PC-3 (cell line): ENCODE data around the gene KLF13. TPM values are rescaled to one million over a fixed set of nuclear protein-coding genes. Genes with fewer than 3 reads are reported as not detected.

Source experiments
- ATAC-seq: fragments of 200-7000 bp; cut with Tn5 transposase; 2 replicates; pipeline ENCODE4 v1.9.1; 2020; ENCODE audit warnings: mild to moderate bottlenecking, moderate library complexity
- BruUV-seq: library from RNA; stranded (reverse); fragments of 400-500 nt; replicated peaks from 2 replicates; lab custom pipeline; 2021; lab: Mats Ljungman, UMichigan
- CTCF ChIA-PET: fragments of 300-600 bp; sonication (Branson Sonifier 250); formaldehyde crosslinking; loops from one replicate; lab custom pipeline; 2022; ENCODE audit warnings: antibody characterized with exemption; lab: Charles Lee
- POLR2A ChIA-PET: fragments of 300-600 bp; sonication (Branson Sonifier 250); formaldehyde crosslinking; loops from one replicate; lab custom pipeline; 2022; ENCODE audit warnings: antibody characterized with exemption; ENCODE audit not compliant: unreplicated experiment; lab: Charles Lee
- DNase-seq: peaks from one replicate; pipeline ENCODE4 v3.0.0-alpha.2; 2015
- H2AFZ ChIP-seq: fragments of 300-600 bp; sonication (generic); 2 replicates; pipeline ENCODE4 v1.6.0; 2016; ENCODE audit warnings: antibody characterized with exemption, low read length
- H3F3A ChIP-seq: fragments of 300-600 bp; sonication (generic); one replicate; pipeline ENCODE4 v1.6.0; 2017; ENCODE audit warnings: antibody characterized with exemption, low read length, control low read depth, mild to moderate bottlenecking; ENCODE audit not compliant: unreplicated experiment
- H3K27ac ChIP-seq: fragments of 300-600 bp; sonication (generic); 2 replicates; pipeline ENCODE4 v1.5.1; 2016; ENCODE audit warnings: mild to moderate bottlenecking, low read length
- H3K27me3 ChIP-seq: fragments of 300-600 bp; sonication (generic); 2 replicates; pipeline ENCODE4 v1.6.1; 2016; ENCODE audit warnings: low read length, mixed read lengths
- H3K36me3 ChIP-seq: fragments of 300-600 bp; sonication (generic); 2 replicates; pipeline ENCODE4 v1.6.1; 2016; ENCODE audit warnings: low read depth, mixed run types, low read length, mixed read lengths
- H3K4me1 ChIP-seq: fragments of 300-600 bp; sonication (generic); 2 replicates; pipeline ENCODE4 v1.5.1; 2016; ENCODE audit warnings: low read length; ENCODE audit not compliant: insufficient read depth
- H3K4me2 ChIP-seq: fragments of 300-600 bp; sonication (generic); 2 replicates; pipeline ENCODE4 v1.6.0; 2016; ENCODE audit warnings: low read length
- H3K4me3 ChIP-seq: fragments of 300-600 bp; sonication (generic); 2 replicates; pipeline ENCODE4 v1.5.1; 2016; ENCODE audit warnings: mild to moderate bottlenecking, low read length, mixed read lengths
- H3K79me2 ChIP-seq: fragments of 300-600 bp; sonication (generic); 2 replicates; pipeline ENCODE4 v1.6.1; 2017; ENCODE audit warnings: low read length, mixed read lengths
- H3K9ac ChIP-seq: fragments of 300-600 bp; sonication (generic); 2 replicates; pipeline ENCODE4 v1.6.0; 2016; ENCODE audit warnings: mild to moderate bottlenecking, low read length
- H3K9me2 ChIP-seq: fragments of 300-600 bp; sonication (generic); replicated peaks from 2 replicates; pipeline ENCODE4 v1.6.1; 2016; ENCODE audit warnings: mixed run types, low read length, mixed read lengths
- H3K9me3 ChIP-seq: fragments of 300-600 bp; sonication (generic); 2 replicates; pipeline ENCODE4 v1.6.1; 2016; ENCODE audit warnings: low read length, mixed read lengths
- H4K20me1 ChIP-seq: fragments of 300-600 bp; sonication (generic); 2 replicates; pipeline ENCODE4 v1.6.1; 2016; ENCODE audit warnings: low read length, mixed read lengths
- CTCF ChIP-seq: fragments of 300-600 bp; sonication (generic); conservative IDR thresholded peaks from 2 replicates; pipeline ENCODE4 v1.5.1; 2017; ENCODE audit warnings: antibody characterized with exemption, low read depth, mild to moderate bottlenecking, low read length
- EZH2 ChIP-seq: fragments of 300-600 bp; sonication (generic); IDR thresholded peaks from one replicate; pipeline ENCODE4 v1.6.1; 2017; ENCODE audit warnings: antibody characterized with exemption, mild to moderate bottlenecking, low read length; ENCODE audit not compliant: unreplicated experiment
- EZH2phosphoT487 ChIP-seq: fragments of 300-600 bp; sonication (generic); IDR thresholded peaks from 2 replicates; pipeline ENCODE4 v1.6.1; 2018; ENCODE audit warnings: mild to moderate bottlenecking, antibody characterized with exemption, low read length, borderline replicate concordance
- intact Hi-C: fragments of 100-400 bp; cut with micrococcal nuclease; formaldehyde crosslinking; loops from 2 replicates; pipeline ENCODE4 v1.9.0; 2023
- total RNA-seq: library from RNA; depleted of rRNA; stranded (reverse); fragments of >200 nt; gene quantifications from 2 replicates; pipeline ENCODE4 v1.2.3, GENCODE V29; 2014

Gene KLF13
- total RNA-seq, 1 experiment from 2014 or later, result 11.4 TPM

DNA sequence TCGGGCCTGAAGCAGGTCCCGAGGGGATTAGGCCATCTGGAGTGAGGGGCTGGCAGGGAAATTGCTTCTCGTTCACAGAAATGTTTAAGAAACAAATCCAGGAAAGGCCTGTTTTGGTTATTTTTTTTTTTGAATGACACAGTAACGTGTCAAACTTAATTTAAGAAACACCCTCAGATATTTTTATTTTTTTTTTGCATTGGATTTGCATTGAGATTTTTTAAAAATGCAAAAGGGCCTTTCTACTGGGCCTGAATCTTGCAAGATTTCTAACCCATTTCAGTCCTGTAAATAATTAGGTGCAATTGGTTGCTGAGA, 25.0 kb upstream of the KLF13 start:
- intact Hi-C loops, result no loop called here
- POLR2A ChIA-PET, result no interaction called here

DNA sequence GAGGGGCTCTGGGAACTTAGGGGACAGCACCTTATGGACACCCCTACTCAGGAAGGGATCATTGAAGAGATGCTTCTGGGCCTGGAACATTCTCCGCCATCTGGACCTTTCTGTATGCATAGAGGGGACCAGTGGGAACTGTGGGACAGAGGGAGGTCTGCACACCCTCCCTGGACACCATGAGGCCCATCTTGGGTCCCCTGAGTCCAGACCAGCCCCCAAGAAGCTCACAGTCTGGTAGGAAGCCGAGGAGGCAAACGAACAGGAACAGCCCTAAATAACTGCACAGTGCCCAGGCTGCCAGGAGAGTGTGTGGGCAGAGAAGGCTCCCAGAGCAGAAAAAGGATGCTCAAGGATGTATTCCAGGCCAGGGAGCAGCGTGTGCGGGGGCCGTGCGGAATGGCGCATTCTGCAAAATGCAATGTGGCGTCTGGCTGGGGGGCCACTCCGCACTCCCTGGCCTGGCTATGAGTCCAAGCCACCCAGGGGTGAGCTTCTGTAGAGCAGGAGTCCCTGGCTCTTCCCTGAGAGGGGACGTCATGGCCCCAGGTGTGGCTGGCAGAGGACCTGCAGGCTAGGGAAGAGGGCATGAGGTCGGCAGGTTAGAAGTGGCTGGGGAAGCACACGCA, 24.5 kb upstream of the KLF13 start:
- no peaks in the 10 kb centered on the region for H3K9me2 ChIP-seq
- H3K4me2 ChIP-seq, result no peak overlapping the region
- H3K4me1 ChIP-seq, result peaks cover 10% of the 10 kb centered on the region
- CTCF ChIA-PET, result no interaction called here
- no peak overlapping the region for H3K27ac ChIP-seq
- H3K36me3 ChIP-seq, result no peaks in the 10 kb centered on the region
- ATAC-seq, result no peak
- POLR2A ChIA-PET, result no interaction called here
- H3K27me3 ChIP-seq, result peaks cover 12% of the 10 kb centered on the region
- no peak for TF ChIP-seq CTCF
- no peak for TF ChIP-seq EZH2phosphoT487
- no peak for TF ChIP-seq EZH2
- no peaks in the 10 kb centered on the region for H3K9me3 ChIP-seq
- no peak for DNase-seq
- H3F3A ChIP-seq, result no peaks in the 10 kb centered on the region
- no TSS peak for BruUV-seq
- no peaks in the 10 kb centered on the region for H3K79me2 ChIP-seq
- H3K9ac ChIP-seq, result no peak overlapping the region
- H3K4me3 ChIP-seq, result no peak overlapping the region
- H4K20me1 ChIP-seq, result no peaks in the 10 kb centered on the region
- no peak overlapping the region for H2AFZ ChIP-seq
- intact Hi-C loops, result no loop called here

More for the DNA sequence above, 25.0 kb upstream of the KLF13 start:
- CTCF ChIA-PET, result no interaction called here
- Histone ChIP-seq H3K27ac (no peak overlapping the region), H2AFZ (no peak overlapping the region), H3F3A (no peaks in the 10 kb centered on the region), H3K9ac (no peak overlapping the region), H4K20me1 (no peaks in the 10 kb centered on the region), H3K4me1 (peaks cover 15% of the 10 kb centered on the region), H3K9me2 (no peaks in the 10 kb centered on the region), H3K9me3 (no peaks in the 10 kb centered on the region), H3K4me2 (no peak overlapping the region), H3K36me3 (no peaks in the 10 kb centered on the region), H3K27me3 (peaks cover 7% of the 10 kb centered on the region), H3K79me2 (no peaks in the 10 kb centered on the region), H3K4me3 (no peak overlapping the region)
- BruUV-seq, result no TSS peak
- no peak for TF ChIP-seq EZH2
- TF ChIP-seq CTCF, result no peak
- no peak for TF ChIP-seq EZH2phosphoT487
- DNase-seq (no peak), ATAC-seq (no peak)
